Neural cell (in vitro differentiated cells): ENCODE data around the gene BCAT1. TPM values are rescaled to one million over a fixed set of nuclear protein-coding genes. Genes with fewer than 3 reads are reported as not detected.
"Not testable (repeated sequence)": the region's sequence is repeated elsewhere in the genome, so short reads cannot be mapped to it uniquely, and the experiment has no call there.

Experiments
- H2AFZ ChIP-seq: fragments of 200-600, 300-800 bp; sonication (generic), shearing (Covaris generic); 2 replicates; pipeline ENCODE4 v1.6.0; 2014; ENCODE audit warnings: low read depth, mild to moderate bottlenecking, antibody characterized with exemption, low read length, moderate library complexity
- H3F3A ChIP-seq: fragments of 200-600 bp; shearing (Covaris generic); 2 replicates; pipeline ENCODE4 v1.6.1; 2016; ENCODE audit warnings: mild to moderate bottlenecking, moderate library complexity, mixed read lengths, antibody characterized with exemption, low read length; ENCODE audit not compliant: insufficient read depth, poor library complexity, severe bottlenecking
- H3K27ac ChIP-seq: fragments of 200-600, 300-800 bp; sonication (generic), shearing (Covaris generic); 2 replicates; pipeline ENCODE4 v1.5.1; 2014; ENCODE audit warnings: mild to moderate bottlenecking, low read length, moderate library complexity
- H3K27me3 ChIP-seq: fragments of 300-800, 200-600 bp; sonication (generic), shearing (Covaris generic); 2 replicates; pipeline ENCODE4 v1.6.0; 2014; ENCODE audit warnings: mild to moderate bottlenecking, low read depth, low read length, moderate library complexity; ENCODE audit not compliant: insufficient read depth
- H3K36me3 ChIP-seq: fragments of 300-800, 200-600 bp; sonication (generic), shearing (Covaris generic); 2 replicates; pipeline ENCODE4 v1.5.1; 2014; ENCODE audit warnings: mild to moderate bottlenecking, antibody characterized with exemption, low read length, moderate library complexity; ENCODE audit not compliant: insufficient read depth
- H3K4me2 ChIP-seq: fragments of 300-800, 200-600 bp; sonication (generic), shearing (Covaris generic); 2 replicates; pipeline ENCODE4 v1.6.0; 2014; ENCODE audit warnings: mild to moderate bottlenecking, low read length
- H3K4me3 ChIP-seq: fragments of 300-800, 200-600 bp; sonication (generic), shearing (Covaris generic); 2 replicates; pipeline ENCODE4 v1.5.1; 2014; ENCODE audit warnings: mild to moderate bottlenecking, low read length, moderate library complexity
- H3K79me2 ChIP-seq: fragments of 200-600 bp; shearing (Covaris generic); replicated peaks from 2 replicates; pipeline ENCODE4 v1.6.0; 2014; ENCODE audit warnings: mild to moderate bottlenecking, low read length, moderate library complexity; ENCODE audit not compliant: insufficient read depth
- H3K9ac ChIP-seq: fragments of 300-800, 200-600 bp; sonication (generic), shearing (Covaris generic); 2 replicates; pipeline ENCODE4 v1.6.1; 2016; ENCODE audit warnings: mild to moderate bottlenecking, low read length, mixed read lengths
- H3K9me2 ChIP-seq: fragments of 200-600 bp; shearing (Covaris generic); 2 replicates; pipeline ENCODE4 v1.6.1; 2016; ENCODE audit warnings: mild to moderate bottlenecking, low read length, mixed read lengths; ENCODE audit not compliant: insufficient read depth
- H3K9me3 ChIP-seq: fragments of 200-600, 300-800 bp; sonication (generic), shearing (Covaris generic); 2 replicates; pipeline ENCODE4 v1.6.1; 2016; ENCODE audit warnings: mild to moderate bottlenecking, mixed run types, low read length, moderate library complexity, mixed read lengths
- H4K20me1 ChIP-seq: fragments of 200-600 bp; shearing (Covaris generic); 2 replicates; pipeline ENCODE4 v1.6.1; 2016; ENCODE audit warnings: mild to moderate bottlenecking, mixed run types; ENCODE audit not compliant: insufficient read depth
- EP300 ChIP-seq: fragments of 450-650 bp; conservative IDR thresholded peaks from 2 replicates; pipeline ENCODE4 v1.6.1; 2014; ENCODE audit warnings: antibody characterized with exemption, mild to moderate bottlenecking, moderate library complexity; ENCODE audit not compliant: poor library complexity, severe bottlenecking
- EZH2 ChIP-seq: fragments of 200-600, 300-800 bp; shearing (Covaris generic), sonication (generic); IDR thresholded peaks from 2 replicates; pipeline ENCODE4 v1.6.1; 2014; ENCODE audit warnings: antibody characterized with exemption, low read length, borderline replicate concordance, mild to moderate bottlenecking; ENCODE audit not compliant: insufficient read depth, poor library complexity, severe bottlenecking
- MXI1 ChIP-seq: fragments of 450-650 bp; conservative IDR thresholded peaks from 2 replicates; pipeline ENCODE4 v1.6.1; 2014; ENCODE audit warnings: antibody characterized with exemption, mild to moderate bottlenecking; ENCODE audit not compliant: poor library complexity, severe bottlenecking
- POLR2AphosphoS5 ChIP-seq: IDR thresholded peaks from 2 replicates; pipeline ENCODE4 v1.6.1; 2012
- RAD21 ChIP-seq: fragments of 450-650 bp; conservative IDR thresholded peaks from 2 replicates; pipeline ENCODE4 v1.6.1; 2014; ENCODE audit warnings: antibody characterized with exemption, mild to moderate bottlenecking, moderate library complexity
- SMC3 ChIP-seq: fragments of 450-650 bp; conservative IDR thresholded peaks from 2 replicates; pipeline ENCODE4 v1.6.1; 2014; ENCODE audit warnings: antibody characterized with exemption, mild to moderate bottlenecking, moderate library complexity; ENCODE audit not compliant: poor library complexity
- TAF1 ChIP-seq: IDR thresholded peaks from 2 replicates; pipeline ENCODE4 v1.6.1; 2012; ENCODE audit warnings: low read depth
- polyA plus RNA-seq: library from polyadenylated mRNA; depleted of rRNA; stranded (reverse); fragments of >200 nt; gene quantifications from 2 replicates; pipeline ENCODE4 v1.2.3, GENCODE V29; 2014
- TF ChIP-seq, protein P1 (sequence below): fragments of 450-650 bp; IDR thresholded peaks from 2 replicates; pipeline ENCODE4 v1.5.1; 2014; ENCODE audit warnings: antibody characterized with exemption, mild to moderate bottlenecking, moderate library complexity; ENCODE audit not compliant: poor library complexity, severe bottlenecking
- TF ChIP-seq, protein P2 (sequence below): IDR thresholded peaks from 2 replicates; pipeline ENCODE4 v1.6.1; 2012; ENCODE audit warnings: borderline replicate concordance

Gene BCAT1
- polyA plus RNA-seq, 1 donor from 2014 or later, result 31.3 TPM

DNA sequence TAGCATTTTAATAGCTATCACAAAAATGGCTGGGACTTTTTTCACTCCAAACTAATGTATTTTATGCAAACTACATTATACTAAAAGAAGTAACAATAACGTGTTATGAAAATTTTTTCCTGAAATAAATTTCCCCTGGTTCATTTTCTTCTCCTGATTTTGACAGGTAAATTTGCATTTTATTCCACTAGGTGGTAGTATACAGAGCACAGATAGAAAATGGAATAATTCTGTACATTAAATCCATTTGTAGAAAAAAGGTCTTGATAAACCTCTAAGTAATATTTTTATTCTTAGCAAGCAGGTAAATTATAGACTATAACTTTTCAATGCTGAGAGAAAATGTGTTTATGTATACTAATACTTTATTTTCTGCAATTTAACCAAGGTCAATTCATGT is 96.5 kb downstream of the BCAT1 start:
- H3K9me2 ChIP-seq, result no peaks in the 10 kb centered on the region
- H3K4me3 ChIP-seq, result no peak overlapping the region
- no peak overlapping the region for H2AFZ ChIP-seq

DNA sequence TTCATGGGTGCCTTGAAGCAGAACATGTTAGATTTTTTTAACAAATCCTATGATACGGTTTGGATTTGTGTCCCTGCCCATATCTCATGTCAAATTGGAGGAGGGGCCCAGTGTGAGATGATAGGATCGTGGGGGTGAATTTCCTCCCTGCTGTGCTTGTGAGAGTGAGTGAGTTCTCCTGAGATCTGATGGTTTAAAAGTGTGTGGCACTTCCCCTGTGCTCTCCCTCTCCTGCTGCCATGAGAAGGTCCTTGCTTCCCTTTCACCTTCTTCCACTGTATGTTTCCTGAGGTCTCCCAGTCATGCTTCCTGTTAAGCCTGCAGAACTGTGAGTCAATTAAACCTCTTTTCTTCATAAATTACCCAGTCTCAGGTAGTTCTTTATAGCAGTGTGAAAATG is 97.0 kb downstream of the BCAT1 start:
- H3K4me3 ChIP-seq, H3F3A ChIP-seq, H3K9me2 ChIP-seq, H3K27me3 ChIP-seq, H3K9me3 ChIP-seq, H3K36me3 ChIP-seq, H2AFZ ChIP-seq, H4K20me1 ChIP-seq, H3K27ac ChIP-seq, H3K79me2 ChIP-seq, H3K4me2 ChIP-seq, H3K9ac ChIP-seq: not testable (repeated sequence)

More for the DNA sequence above, 96.5 kb downstream of the BCAT1 start:
- Histone ChIP-seq H3K27ac (no peak overlapping the region), H3K9ac (no peak overlapping the region), H3K79me2 (no peaks in the 10 kb centered on the region), H4K20me1 (no peaks in the 10 kb centered on the region), H3K36me3 (no peaks in the 10 kb centered on the region), H3F3A (no peaks in the 10 kb centered on the region), H3K4me2 (no peak overlapping the region), H3K27me3 (no peaks in the 10 kb centered on the region), H3K9me3 (no peaks in the 10 kb centered on the region)
- TF ChIP-seq SMC3 (no peak), TAF1 (no peak), EP300 (no peak), RAD21 (peak; percentile 33), MXI1 (no peak), EZH2 (no peak), POLR2AphosphoS5 (no peak)
- TF ChIP-seq, protein P1, sequence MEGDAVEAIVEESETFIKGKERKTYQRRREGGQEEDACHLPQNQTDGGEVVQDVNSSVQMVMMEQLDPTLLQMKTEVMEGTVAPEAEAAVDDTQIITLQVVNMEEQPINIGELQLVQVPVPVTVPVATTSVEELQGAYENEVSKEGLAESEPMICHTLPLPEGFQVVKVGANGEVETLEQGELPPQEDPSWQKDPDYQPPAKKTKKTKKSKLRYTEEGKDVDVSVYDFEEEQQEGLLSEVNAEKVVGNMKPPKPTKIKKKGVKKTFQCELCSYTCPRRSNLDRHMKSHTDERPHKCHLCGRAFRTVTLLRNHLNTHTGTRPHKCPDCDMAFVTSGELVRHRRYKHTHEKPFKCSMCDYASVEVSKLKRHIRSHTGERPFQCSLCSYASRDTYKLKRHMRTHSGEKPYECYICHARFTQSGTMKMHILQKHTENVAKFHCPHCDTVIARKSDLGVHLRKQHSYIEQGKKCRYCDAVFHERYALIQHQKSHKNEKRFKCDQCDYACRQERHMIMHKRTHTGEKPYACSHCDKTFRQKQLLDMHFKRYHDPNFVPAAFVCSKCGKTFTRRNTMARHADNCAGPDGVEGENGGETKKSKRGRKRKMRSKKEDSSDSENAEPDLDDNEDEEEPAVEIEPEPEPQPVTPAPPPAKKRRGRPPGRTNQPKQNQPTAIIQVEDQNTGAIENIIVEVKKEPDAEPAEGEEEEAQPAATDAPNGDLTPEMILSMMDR, result peak; percentile 53
- TF ChIP-seq, protein P2, sequence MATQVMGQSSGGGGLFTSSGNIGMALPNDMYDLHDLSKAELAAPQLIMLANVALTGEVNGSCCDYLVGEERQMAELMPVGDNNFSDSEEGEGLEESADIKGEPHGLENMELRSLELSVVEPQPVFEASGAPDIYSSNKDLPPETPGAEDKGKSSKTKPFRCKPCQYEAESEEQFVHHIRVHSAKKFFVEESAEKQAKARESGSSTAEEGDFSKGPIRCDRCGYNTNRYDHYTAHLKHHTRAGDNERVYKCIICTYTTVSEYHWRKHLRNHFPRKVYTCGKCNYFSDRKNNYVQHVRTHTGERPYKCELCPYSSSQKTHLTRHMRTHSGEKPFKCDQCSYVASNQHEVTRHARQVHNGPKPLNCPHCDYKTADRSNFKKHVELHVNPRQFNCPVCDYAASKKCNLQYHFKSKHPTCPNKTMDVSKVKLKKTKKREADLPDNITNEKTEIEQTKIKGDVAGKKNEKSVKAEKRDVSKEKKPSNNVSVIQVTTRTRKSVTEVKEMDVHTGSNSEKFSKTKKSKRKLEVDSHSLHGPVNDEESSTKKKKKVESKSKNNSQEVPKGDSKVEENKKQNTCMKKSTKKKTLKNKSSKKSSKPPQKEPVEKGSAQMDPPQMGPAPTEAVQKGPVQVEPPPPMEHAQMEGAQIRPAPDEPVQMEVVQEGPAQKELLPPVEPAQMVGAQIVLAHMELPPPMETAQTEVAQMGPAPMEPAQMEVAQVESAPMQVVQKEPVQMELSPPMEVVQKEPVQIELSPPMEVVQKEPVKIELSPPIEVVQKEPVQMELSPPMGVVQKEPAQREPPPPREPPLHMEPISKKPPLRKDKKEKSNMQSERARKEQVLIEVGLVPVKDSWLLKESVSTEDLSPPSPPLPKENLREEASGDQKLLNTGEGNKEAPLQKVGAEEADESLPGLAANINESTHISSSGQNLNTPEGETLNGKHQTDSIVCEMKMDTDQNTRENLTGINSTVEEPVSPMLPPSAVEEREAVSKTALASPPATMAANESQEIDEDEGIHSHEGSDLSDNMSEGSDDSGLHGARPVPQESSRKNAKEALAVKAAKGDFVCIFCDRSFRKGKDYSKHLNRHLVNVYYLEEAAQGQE, result no peak

DNA sequence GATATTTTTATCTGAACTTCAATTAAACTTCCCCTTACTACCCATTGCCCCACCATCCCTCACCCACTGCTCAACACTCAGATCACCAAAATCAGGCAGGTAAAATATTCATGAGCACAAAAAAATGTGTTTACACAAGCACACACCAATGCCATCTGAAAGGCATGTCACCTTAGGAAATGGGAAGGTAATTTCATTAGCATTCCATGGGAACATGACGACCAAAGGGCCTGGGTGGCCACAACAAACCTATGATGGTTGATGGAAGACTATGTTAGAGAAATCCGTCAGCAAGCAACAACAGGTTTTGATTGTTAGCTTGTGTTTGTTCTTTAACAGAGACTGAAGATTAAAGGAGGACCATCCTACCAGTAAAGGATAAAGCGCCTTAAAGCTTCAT is 97.6 kb downstream of the BCAT1 start:
- H4K20me1 ChIP-seq, result no peaks in the 10 kb centered on the region
- no peak overlapping the region for H2AFZ ChIP-seq
- no peak overlapping the region for H3K9ac ChIP-seq
- TF ChIP-seq EZH2, result no peak
- no peak for TF ChIP-seq RAD21
- no peak for TF ChIP-seq EP300
- no peak for TF ChIP-seq TAF1
- TF ChIP-seq, protein P2, result no peak
- no peak for TF ChIP-seq POLR2AphosphoS5
- TF ChIP-seq SMC3, result no peak
- TF ChIP-seq, protein P1, result no peak
- TF ChIP-seq MXI1, result no peak
- no peak overlapping the region for H3K4me3 ChIP-seq
- H3K79me2 ChIP-seq, result no peaks in the 10 kb centered on the region
- H3K36me3 ChIP-seq, result no peaks in the 10 kb centered on the region
- H3K27ac ChIP-seq, result no peak overlapping the region
- H3K27me3 ChIP-seq, result no peaks in the 10 kb centered on the region
- H3F3A ChIP-seq, result no peaks in the 10 kb centered on the region
- no peak overlapping the region for H3K4me2 ChIP-seq
- no peaks in the 10 kb centered on the region for H3K9me2 ChIP-seq
- no peaks in the 10 kb centered on the region for H3K9me3 ChIP-seq
